Activated effector memory CD4-positive, alpha-beta T cell treated with anti-CD3 and anti-CD28 coated beads, Interleukin-2, amount 50 U/mL, for 16 hours (primary cell): Measurements from ENCODE around the gene SOCS3.
"Not testable (repeated sequence)": the region's sequence is repeated elsewhere in the genome, so short reads cannot be mapped to it uniquely, and the experiment has no call there.

Source experiments
- DNase-seq: peaks from one replicate; pipeline ENCODE4 v3.0.0-alpha.2; 2020

The SOCS3 gene

GRCh38 chr17:78325076-78325687 lies 34.7 kb downstream of the SOCS3 start:
- DNase-seq: no peak

GRCh38 chr17:78324391-78325075 lies 35.3 kb downstream of the SOCS3 start:
- DNase-seq: no peak

GRCh38 chr17:78323826-78324390 lies 36.0 kb downstream of the SOCS3 start:
- DNase-seq: no peak

DNA sequence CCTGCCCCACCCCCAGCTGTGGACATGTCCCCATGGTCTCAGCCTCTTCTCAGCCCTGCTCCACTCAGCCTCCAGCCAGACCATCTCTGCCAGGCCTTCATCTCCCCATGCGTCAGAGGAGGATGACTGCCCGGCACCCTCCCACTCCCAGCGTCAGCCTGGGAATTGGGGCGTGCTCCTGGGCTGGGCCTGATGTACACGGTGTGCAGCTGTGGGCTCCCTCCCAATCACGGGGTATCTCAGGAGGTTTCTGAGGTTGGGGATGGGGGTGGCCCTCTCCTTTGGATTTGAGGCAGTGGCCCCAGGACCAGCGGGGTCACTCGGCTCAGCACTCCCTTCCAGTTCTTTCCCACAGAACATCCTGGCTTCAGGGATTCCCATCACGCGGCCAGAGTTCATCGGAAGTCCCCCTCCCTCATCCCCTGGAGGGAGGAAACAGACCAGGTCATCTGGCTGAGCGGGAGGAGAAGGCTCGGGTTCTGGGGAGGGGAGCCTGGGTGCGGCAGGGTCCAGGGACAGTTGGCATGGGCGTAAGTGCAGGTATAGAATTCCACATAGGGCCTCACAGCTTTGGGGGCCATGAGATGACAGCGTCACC lies 36.9 kb downstream of the SOCS3 start:
- no peak for DNase-seq

- no peak for DNase-seq
Measured at GRCh38 chr17:78322327-78322857, 37.5 kb downstream of the SOCS3 start.

GRCh38 chr17:78318843-78319242 lies 41.0 kb downstream of the SOCS3 start:
- DNase-seq: no peak

- no peak for DNase-seq
Measured at GRCh38 chr17:78318407-78318806, 41.5 kb downstream of the SOCS3 start.

- DNase-seq: no peak
Measured at GRCh38 chr17:78317794-78318400, 42.0 kb downstream of the SOCS3 start.

DNA sequence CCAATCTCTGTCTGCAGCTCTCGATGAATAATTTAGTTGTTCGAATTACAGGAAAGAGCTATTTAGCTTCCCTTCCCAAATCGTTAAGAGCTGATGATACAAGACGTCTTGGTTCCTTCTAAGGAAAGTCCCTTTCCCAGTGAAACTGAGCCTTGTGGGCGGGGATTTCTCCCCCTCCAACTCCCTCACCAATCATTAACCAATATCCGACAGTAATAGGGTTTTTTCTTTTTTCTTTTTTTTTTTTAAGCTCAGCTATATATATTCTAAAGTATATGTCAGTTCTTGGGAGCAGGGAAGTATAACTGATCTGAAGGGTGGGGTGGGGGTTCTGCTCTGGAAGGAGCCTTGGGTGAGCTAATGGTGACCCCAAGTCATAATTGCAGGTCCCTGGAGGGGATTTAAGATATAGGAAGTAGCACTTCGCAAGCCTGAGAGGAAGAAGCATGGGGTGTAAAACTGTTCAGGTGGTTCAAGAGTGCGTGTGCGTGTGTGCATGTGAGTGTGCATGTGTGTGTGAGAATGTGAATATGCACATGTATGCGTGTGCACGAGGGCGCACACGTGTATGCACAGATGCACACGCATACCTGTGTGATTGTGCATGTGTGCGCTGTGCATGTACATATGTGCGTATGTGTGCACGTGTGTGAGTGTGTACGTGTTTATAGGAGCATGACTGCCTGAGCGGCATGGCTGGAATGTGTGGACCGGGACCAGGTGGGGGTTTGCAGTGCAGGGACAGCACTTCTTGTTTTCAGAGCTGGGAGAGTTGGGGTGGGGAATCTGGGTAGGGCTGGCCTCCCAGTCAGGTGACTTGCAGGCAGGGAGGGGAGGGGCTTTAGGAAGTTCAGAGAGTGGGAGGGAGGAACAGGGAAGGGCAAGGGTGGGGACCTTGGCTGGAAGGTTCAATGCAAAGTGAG lies 42.7 kb downstream of the SOCS3 start:
- no peak for DNase-seq

DNA sequence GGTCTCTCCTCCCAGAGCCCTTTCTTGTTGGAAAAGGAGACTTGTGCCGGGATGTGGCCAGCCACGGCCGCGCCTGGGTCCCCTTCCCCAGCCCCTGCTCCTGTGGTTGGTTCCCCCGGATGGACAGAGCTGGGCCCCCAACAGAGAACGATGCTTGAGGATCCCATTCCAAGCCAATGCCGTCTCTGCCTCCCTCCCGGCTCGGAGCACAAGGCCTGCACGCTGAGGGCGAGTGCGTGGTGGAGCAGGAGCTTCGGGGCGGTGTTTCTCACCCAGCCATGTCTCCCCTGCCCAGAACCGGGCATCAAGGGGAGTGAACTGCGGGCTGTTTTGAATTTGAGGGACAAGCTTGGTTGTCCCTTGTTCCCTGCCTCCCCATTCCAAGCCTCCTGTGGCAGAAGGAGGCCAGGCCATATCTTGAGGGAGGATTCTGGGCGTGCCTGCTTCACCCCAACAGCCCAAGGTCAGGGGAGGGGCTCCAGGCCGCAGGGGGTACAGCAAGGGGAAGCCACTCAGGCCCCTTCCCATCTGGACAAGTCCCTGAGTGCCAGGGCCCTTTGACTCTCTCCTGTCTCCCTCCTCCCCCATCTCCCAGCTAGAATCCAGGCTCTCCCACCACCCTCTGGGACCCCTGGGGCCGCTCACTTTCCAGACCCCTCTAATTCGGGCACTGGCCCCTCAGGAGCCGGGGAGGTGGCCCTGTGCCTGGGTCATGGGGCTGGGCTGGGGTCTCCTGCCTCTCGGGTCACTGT lies 43.6 kb downstream of the SOCS3 start:
- DNase-seq: no peak

DNA sequence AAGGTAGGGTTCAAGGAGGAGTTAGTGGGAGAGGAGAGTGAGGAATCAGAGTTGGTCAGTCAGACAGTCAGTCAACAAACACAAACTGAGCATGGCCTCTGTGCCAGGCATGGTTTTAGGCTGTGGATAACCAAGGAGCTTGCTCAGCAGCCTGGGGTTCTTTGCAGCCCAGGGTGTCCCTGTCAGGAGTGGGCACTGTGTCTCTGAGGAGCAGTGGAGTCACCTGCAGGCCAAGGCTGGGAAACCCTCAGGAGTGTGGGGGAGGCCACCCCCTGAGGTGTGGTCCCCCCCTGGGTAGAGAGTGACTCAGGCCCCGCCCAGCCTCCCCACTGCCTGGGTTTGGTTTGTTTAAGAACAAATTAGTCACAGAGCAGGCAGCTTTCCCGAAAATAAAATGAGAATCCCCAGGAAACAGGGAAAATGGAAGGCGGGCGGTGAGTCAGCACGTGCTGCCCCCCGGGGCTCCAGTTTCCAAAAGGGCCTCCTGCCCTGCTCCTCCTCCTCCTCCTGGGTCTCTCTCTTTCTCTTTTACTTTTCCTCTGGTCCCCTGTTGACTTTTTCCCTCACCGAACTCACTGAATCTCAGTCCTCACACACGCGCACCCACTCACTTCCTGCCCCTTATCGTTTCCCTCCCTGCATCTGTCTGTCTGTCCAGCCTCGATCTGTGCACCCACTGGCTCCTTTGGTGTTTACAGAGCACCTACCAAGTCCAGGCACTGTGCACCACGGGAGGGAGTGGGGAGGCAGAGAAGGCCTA lies 44.3 kb downstream of the SOCS3 start:
- peak; percentile 83 for DNase-seq

GRCh38 chr17:78314683-78315354 lies 45.1 kb downstream of the SOCS3 start:
- no peak for DNase-seq

DNA sequence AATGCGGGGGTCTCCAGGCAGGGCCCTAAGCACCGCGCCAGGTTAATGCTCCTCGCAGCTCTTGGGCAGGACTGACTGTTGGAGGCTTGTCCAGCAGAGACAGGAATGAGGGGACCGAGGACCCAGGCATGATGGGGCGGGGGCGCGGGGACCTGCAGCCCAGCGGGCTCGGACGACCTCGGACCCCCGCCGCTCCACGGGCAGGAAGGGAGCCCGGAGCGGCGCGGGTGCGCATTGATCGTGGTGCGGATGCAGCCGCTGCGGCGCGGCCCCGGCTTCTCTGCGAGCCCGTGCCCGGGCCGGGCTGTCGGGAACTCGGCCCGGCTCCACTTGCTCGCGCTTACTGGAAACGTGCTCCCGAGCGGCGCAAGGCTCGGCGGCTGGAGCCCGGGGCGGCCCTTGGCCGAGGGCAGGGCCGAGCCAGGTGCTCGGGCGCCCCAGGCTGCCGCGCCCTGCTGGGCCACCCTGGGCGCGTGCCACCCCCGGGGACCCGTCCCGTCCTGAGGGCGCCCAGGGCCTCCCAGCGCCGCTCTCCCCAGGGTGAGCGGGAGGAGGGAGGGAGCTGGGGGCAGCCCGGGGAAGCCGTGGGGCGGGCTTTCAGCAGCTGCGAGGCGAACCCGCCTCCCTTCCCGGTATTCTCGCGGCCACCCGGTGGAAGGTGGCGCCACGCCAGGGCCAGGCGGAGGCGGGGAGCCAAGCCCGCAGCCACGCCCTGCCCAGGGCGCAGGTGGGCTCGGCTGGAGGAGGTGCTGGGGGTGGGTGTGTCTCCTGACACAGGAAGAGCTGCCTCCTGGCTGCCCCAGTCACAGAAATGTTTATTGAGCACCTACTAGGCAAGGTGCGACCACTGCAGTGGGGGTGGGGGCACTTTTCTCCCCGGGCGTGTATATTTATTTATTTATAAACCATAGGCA lies 45.9 kb downstream of the SOCS3 start:
- peak; percentile 86 for DNase-seq

DNA sequence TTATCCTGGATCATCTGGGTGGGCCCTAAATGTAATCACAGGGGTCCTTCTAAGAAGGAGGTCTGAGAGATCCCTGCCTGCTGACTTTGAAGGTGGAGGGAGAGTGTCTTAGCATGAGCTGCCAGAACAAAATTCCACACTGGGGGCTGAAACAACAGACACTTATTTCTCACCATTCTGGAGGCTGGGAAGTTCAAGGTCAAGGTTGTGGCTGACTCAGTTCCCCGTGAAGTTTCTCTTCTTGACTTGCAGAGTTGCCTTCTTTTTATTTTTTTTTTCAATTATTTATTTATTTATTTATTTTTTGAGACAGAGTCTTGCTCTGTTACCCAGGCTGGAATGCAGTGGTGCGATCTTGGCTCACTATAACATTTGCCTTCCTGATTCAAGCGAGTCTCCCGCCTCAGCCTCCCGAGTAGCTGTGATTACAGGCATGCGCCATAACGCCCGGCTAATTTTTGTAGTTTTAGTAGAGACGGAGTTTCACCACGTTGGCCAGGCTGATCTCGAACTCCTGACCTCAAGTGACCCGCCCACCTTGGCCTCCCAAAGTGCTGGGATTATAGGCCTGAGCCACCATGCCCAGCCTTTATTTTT lies 50.1 kb downstream of the SOCS3 start:
- DNase-seq: not testable (repeated sequence)

DNA sequence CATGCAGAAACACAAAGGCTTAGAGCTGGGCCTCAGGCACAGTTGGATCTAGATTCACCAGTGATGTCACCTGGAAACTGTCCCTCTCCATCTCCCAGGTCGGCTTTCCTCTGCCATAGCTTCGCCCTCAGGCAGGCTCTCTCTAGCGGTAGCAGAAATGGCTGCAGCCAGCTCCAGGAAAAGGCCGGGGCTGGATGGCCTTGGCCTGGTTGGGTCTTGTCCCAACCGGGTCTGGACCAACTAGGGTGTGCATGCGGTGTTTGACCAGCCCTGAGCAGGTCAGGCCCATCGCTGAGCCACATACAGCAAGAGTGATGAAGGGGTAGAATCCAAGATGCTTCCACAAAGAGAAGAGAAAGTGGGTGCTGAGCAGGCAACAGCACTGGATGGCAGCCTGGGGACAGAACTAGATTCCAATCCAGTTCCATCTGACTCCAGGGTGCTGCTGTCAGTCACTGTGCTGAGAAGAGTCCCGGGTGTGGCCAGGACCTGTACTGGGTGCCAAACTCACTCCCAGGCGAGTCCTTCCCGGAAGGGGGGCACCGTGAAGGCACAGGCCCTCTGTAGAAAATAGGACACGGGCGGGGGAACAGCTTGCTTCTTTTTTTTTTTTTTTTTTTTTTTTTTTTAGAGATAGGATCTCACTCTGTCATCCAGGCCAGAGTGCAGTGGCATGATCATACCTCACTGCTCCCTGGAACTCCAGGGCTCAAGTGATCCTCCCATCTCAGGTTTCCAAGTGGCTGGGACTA lies 51.8 kb downstream of the SOCS3 start:
- DNase-seq: no peak

- no peak for DNase-seq
Measured at GRCh38 chr17:78306913-78307312, 53.0 kb downstream of the SOCS3 start.
